Neuronal stem cell (in vitro differentiated cells): ENCODE data around the gene IQCH.

Experiments
- DNase-seq: peaks from one replicate; pipeline ENCODE4 v3.0.0-alpha.2; 2013; ENCODE audit warnings: low spot score
- H2AFZ ChIP-seq: one replicate; pipeline ENCODE4 v1.6.1; 2013; ENCODE audit warnings: mild to moderate bottlenecking, low read length, inconsistent platforms
- H2AK5ac ChIP-seq: 2 replicates; pipeline ENCODE4 v1.6.1; 2013; ENCODE audit warnings: low read depth, mild to moderate bottlenecking, inconsistent platforms, low read length, moderate library complexity, mixed read lengths
- H2BK120ac ChIP-seq: 2 replicates; pipeline ENCODE4 v1.6.1; 2013; ENCODE audit warnings: low read depth, mild to moderate bottlenecking, inconsistent platforms, low read length, moderate library complexity, mixed read lengths
- H2BK12ac ChIP-seq: one replicate; pipeline ENCODE4 v1.6.1; 2013; ENCODE audit warnings: low read length, inconsistent platforms
- H2BK15ac ChIP-seq: 2 replicates; pipeline ENCODE4 v1.6.1; 2013; ENCODE audit warnings: mild to moderate bottlenecking, low read length, inconsistent platforms, mixed read lengths
- H2BK5ac ChIP-seq: one replicate; pipeline ENCODE4 v1.6.1; 2013; ENCODE audit warnings: inconsistent platforms, mild to moderate bottlenecking, low read length, moderate library complexity
- H3K14ac ChIP-seq: one replicate; pipeline ENCODE4 v1.6.1; 2013; ENCODE audit warnings: low read length, inconsistent platforms
- H3K18ac ChIP-seq: 2 replicates; pipeline ENCODE4 v1.6.1; 2013; ENCODE audit warnings: low read length, inconsistent platforms
- H3K23ac ChIP-seq: 2 replicates; pipeline ENCODE4 v1.6.1; 2013; ENCODE audit warnings: low read depth, mild to moderate bottlenecking, mixed read lengths, low read length, inconsistent platforms; ENCODE audit not compliant: poor library complexity
- H3K27ac ChIP-seq: replicated peaks from 3 replicates; pipeline ENCODE4 v1.5.1; 2013; ENCODE audit warnings: low read length, inconsistent platforms
- H3K27me3 ChIP-seq, 3 experiments: 2 replicates each; pipeline ENCODE4 v1.6.1; 2013; ENCODE audit warnings: low read length in 3 of 3, mild to moderate bottlenecking in 2 of 3, inconsistent platforms in 1 of 3, low read depth in 1 of 3, mixed read lengths in 1 of 3, moderate library complexity in 1 of 3; ENCODE audit not compliant: control insufficient read depth in 3 of 3, insufficient read depth in 3 of 3
- H3K36me3 ChIP-seq, 2 donors: replicated peaks in 1 of 2; 2 replicates each; pipeline ENCODE4 v1.6.1; 2013; ENCODE audit warnings: low read length in 2 of 2; ENCODE audit not compliant: control insufficient read depth in 2 of 2, insufficient read depth in 2 of 2
- H3K4ac ChIP-seq: 2 replicates; pipeline ENCODE4 v1.6.1; 2013; ENCODE audit warnings: inconsistent platforms, mild to moderate bottlenecking, low read length, moderate library complexity
- H3K4me1 ChIP-seq, 2 donors: 1 replicate in 1 of 2; 2 replicates in 1 of 2; pipeline ENCODE4 v1.6.1; 2013; ENCODE audit warnings: low read length in 2 of 2, low read depth in 1 of 2; ENCODE audit not compliant: control insufficient read depth in 2 of 2, insufficient read depth in 1 of 2
- H3K4me2 ChIP-seq: one replicate; pipeline ENCODE4 v1.6.1; 2013; ENCODE audit warnings: mild to moderate bottlenecking, low read length, inconsistent platforms; ENCODE audit not compliant: insufficient read depth, poor library complexity, severe bottlenecking
- H3K4me3 ChIP-seq, 2 donors: 2 replicates each; pipeline ENCODE4 v1.5.1; 2013; ENCODE audit warnings: low read length in 2 of 2, mild to moderate bottlenecking in 2 of 2, inconsistent platforms in 1 of 2, moderate library complexity in 1 of 2
- H3K79me1 ChIP-seq: one replicate; pipeline ENCODE4 v1.6.1; 2013; ENCODE audit warnings: low read depth, mild to moderate bottlenecking, inconsistent platforms, low read length, moderate library complexity
- H3K9ac ChIP-seq: one replicate; pipeline ENCODE4 v1.6.1; 2013; ENCODE audit warnings: mild to moderate bottlenecking, low read depth, low read length, inconsistent platforms; ENCODE audit not compliant: poor library complexity
- H3K9me3 ChIP-seq, 2 donors: replicated peaks in 1 of 2; 2 replicates each; pipeline versions ENCODE3 to v1.6.1; 2013; ENCODE audit warnings: low read length in 2 of 2, mild to moderate bottlenecking in 2 of 2, inconsistent platforms in 1 of 2, low read depth in 1 of 2, mixed read lengths in 1 of 2, moderate library complexity in 1 of 2; ENCODE audit not compliant: control insufficient read depth in 2 of 2, insufficient read depth in 1 of 2
- H4K8ac ChIP-seq: one replicate; pipeline ENCODE4 v1.6.1; 2013; ENCODE audit warnings: low read depth, mild to moderate bottlenecking, inconsistent platforms, low read length, moderate library complexity
- H4K91ac ChIP-seq: one replicate; pipeline ENCODE4 v1.6.1; 2013; ENCODE audit warnings: low read length, low read depth, mild to moderate bottlenecking, inconsistent platforms; ENCODE audit not compliant: poor library complexity
- WGBS, 2 donors: extraction: QIAGEN DNeasy Blood & Tissue Kit; methylation state at CpG; one replicate each; pipeline ENCODE4 v1.1.7; 2013; ENCODE audit warnings: missing lambda C conversion rate in 2 of 2, mixed read lengths in 1 of 2; ENCODE audit not compliant: insufficient read length in 2 of 2, insufficient replicate concordance in 1 of 2; ENCODE audit errors: extremely low coverage in 2 of 2; 5-methylcytosine and 5-hydroxymethylcytosine counted together

IQCH gene

DNA sequence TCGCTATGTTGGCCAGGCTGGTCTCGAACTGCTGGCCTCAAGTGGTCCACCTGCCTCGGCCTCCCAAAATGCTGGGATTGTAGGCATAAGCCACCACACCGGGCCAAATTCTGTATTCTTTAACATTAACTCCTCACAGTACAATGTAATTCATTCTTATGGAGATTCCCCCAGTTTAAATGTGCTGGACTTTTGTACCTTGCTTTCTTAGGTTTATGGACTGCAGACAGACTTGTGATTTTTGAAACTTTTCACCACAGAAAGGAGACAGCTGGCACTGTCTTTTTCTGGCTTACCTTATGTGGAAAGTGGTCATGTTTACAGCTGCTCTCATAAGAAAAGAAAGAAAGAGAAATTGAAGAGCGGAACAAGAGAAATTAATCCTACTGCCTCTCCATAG is 103.8 kb downstream of the IQCH start:
- H4K91ac ChIP-seq = no peak overlapping the region
- peaks cover 0 to 4% of the 10 kb centered on the region in 2 donors for H3K9me3 ChIP-seq
- H3K27ac ChIP-seq = no peak overlapping the region
- H2BK12ac ChIP-seq = no peak overlapping the region
- peaks cover 2 to 28% of the 10 kb centered on the region in 2 donors for H3K4me1 ChIP-seq
- no peak overlapping the region for H3K14ac ChIP-seq
- no peak overlapping the region for H2BK5ac ChIP-seq
- H4K8ac ChIP-seq = no peak overlapping the region
- no peaks in the 10 kb centered on the region for H3K27me3 ChIP-seq
- H3K9ac ChIP-seq = no peak overlapping the region
- no peak overlapping the region for H2BK15ac ChIP-seq
- no peaks in the 10 kb centered on the region for H3K36me3 ChIP-seq
- no peaks in the 10 kb centered on the region for H3K79me1 ChIP-seq
- peak overlapping the region; percentile 77 for H2AFZ ChIP-seq
- H3K4ac ChIP-seq = no peak overlapping the region
- WGBS, 2 donors = no CpG with 5 or more reads among the region's 5 CpGs
- no peak overlapping the region for H2AK5ac ChIP-seq
- no peak overlapping the region for H3K4me3 ChIP-seq
- no peak overlapping the region for H3K18ac ChIP-seq
- H3K4me2 ChIP-seq = no peak overlapping the region
- DNase-seq = no peak
- H2BK120ac ChIP-seq = no peak overlapping the region
- H3K23ac ChIP-seq = no peak overlapping the region

DNA sequence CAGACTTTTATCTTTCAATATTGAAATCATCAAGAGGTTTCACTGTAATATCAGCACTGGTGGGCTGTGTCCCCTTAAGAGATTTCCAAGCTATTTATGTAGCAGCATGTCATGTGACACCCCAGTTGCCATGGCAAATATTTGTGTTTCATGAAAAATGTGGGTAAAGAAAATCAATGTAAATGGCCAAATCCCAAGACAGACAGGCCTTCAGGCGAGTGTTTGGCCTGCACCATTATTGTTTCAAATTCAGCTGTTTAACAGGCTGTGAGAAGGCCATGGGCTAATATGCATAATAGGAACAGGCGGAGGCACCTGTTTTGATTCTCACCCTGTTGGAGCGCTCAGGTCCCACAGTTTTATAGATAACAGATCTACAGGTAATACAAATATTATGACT is 104.2 kb downstream of the IQCH start:
- H3K4ac ChIP-seq = no peak overlapping the region
- no peak overlapping the region for H2BK12ac ChIP-seq
- no CpG with 5 or more reads among the region's 3 CpGs for WGBS, 2 donors
- no peaks in the 10 kb centered on the region for H3K36me3 ChIP-seq
- H3K4me3 ChIP-seq = no peak overlapping the region
- H3K23ac ChIP-seq = no peak overlapping the region
- no peak overlapping the region for H2BK5ac ChIP-seq
- H2BK15ac ChIP-seq = no peak overlapping the region
- H3K27ac ChIP-seq = no peak overlapping the region
- no peak overlapping the region for H4K91ac ChIP-seq
- no peak overlapping the region for H3K9ac ChIP-seq
- no peak overlapping the region for H3K4me2 ChIP-seq
- peak overlapping the region; percentile 77 for H2AFZ ChIP-seq
- H3K79me1 ChIP-seq = no peaks in the 10 kb centered on the region
- no peak overlapping the region for H3K14ac ChIP-seq
- H4K8ac ChIP-seq = no peak overlapping the region
- H2AK5ac ChIP-seq = no peak overlapping the region
- H2BK120ac ChIP-seq = no peak overlapping the region
- no peaks in the 10 kb centered on the region for H3K27me3 ChIP-seq
- no peak for DNase-seq
- peaks cover 0 to 3% of the 10 kb centered on the region in 2 donors for H3K9me3 ChIP-seq
- no peak overlapping the region for H3K18ac ChIP-seq
- peaks cover 2 to 28% of the 10 kb centered on the region in 2 donors for H3K4me1 ChIP-seq

- Histone ChIP-seq H3K4me3 (no peak overlapping the region), H2AFZ (no peak overlapping the region), H2BK12ac (no peak overlapping the region), H2BK120ac (no peak overlapping the region), H3K27me3 (no peaks in the 10 kb centered on the region), H3K4me2 (no peak overlapping the region), H2BK5ac (no peak overlapping the region), H2AK5ac (no peak overlapping the region), H3K4ac (no peak overlapping the region), H4K8ac (no peak overlapping the region), H2BK15ac (no peak overlapping the region), H3K23ac (no peak overlapping the region), H3K36me3 (no peaks in the 10 kb centered on the region), H3K79me1 (no peaks in the 10 kb centered on the region), H3K9me3 (no peaks in the 10 kb centered on the region), H3K18ac (no peak overlapping the region), H3K27ac (no peak overlapping the region), H3K9ac (no peak overlapping the region), H4K91ac (no peak overlapping the region), H3K14ac (no peak overlapping the region), H3K4me1 (peaks cover 2 to 28% of the 10 kb centered on the region in 2 donors)
- no peak for DNase-seq
- no CpG with 5 or more reads among the region's 8 CpGs for WGBS, 2 donors
Measured at GRCh38 chr15:67359431-67360079, 105.0 kb downstream of the IQCH start.

GRCh38 chr15:67361100-67361499 is 106.5 kb downstream of the IQCH start:
- no peak overlapping the region for H4K91ac ChIP-seq
- no peak overlapping the region for H3K4me3 ChIP-seq
- H3K36me3 ChIP-seq = no peaks in the 10 kb centered on the region
- H3K4ac ChIP-seq = no peak overlapping the region
- H3K23ac ChIP-seq = no peak overlapping the region
- no peak for DNase-seq
- H3K9me3 ChIP-seq = no peaks in the 10 kb centered on the region
- H2BK120ac ChIP-seq = no peak overlapping the region
- H2BK12ac ChIP-seq = no peak overlapping the region
- no peak overlapping the region for H3K4me2 ChIP-seq
- H2BK15ac ChIP-seq = no peak overlapping the region
- no peaks in the 10 kb centered on the region for H3K79me1 ChIP-seq
- no peak overlapping the region for H3K9ac ChIP-seq
- no peaks in the 10 kb centered on the region for H3K27me3 ChIP-seq
- no peak overlapping the region for H2AFZ ChIP-seq
- no peak overlapping the region for H4K8ac ChIP-seq
- peaks cover 2 to 28% of the 10 kb centered on the region in 2 donors for H3K4me1 ChIP-seq
- no peak overlapping the region for H2BK5ac ChIP-seq
- no CpG with 5 or more reads among the region's 2 CpGs for WGBS, 2 donors
- H3K18ac ChIP-seq = no peak overlapping the region
- H2AK5ac ChIP-seq = no peak overlapping the region
- no peak overlapping the region for H3K14ac ChIP-seq
- no peak overlapping the region for H3K27ac ChIP-seq
